ENCODE results near the gene GIT1.

GIT1 gene

DNA sequence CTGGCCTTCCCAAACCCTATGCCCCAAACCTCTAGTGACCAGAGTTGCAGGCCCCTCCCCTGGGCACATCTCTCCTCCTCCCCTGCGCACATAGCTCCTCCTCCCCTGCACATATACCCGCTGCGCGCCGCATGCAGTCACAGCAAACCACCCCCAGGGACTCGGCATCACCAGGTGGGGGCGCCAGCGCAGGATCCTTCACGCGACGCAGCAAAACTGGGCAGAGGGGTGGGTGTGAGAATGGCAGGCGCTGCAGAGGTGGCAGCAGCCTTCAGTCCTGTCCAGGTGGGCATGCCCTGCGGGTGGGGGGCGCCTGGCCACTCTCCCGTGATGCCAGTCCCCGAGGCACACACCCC is 27.7 kb upstream of the GIT1 start:
- ChIA-PET POLR2A (no interaction called here), CTCF (interaction anchor here (0.7 to 12.9 kb wide), 42 partner anchors 8 to 488 kb away, joined by 3 to 210 read pairs (median 5); partner anchors contain the start of genes ABHD15, ANKRD13B and SSH2)
- TF ChIP-seq, protein P1, sequence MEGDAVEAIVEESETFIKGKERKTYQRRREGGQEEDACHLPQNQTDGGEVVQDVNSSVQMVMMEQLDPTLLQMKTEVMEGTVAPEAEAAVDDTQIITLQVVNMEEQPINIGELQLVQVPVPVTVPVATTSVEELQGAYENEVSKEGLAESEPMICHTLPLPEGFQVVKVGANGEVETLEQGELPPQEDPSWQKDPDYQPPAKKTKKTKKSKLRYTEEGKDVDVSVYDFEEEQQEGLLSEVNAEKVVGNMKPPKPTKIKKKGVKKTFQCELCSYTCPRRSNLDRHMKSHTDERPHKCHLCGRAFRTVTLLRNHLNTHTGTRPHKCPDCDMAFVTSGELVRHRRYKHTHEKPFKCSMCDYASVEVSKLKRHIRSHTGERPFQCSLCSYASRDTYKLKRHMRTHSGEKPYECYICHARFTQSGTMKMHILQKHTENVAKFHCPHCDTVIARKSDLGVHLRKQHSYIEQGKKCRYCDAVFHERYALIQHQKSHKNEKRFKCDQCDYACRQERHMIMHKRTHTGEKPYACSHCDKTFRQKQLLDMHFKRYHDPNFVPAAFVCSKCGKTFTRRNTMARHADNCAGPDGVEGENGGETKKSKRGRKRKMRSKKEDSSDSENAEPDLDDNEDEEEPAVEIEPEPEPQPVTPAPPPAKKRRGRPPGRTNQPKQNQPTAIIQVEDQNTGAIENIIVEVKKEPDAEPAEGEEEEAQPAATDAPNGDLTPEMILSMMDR (IDR thresholded peaks at IDR 0.05; ENCODE audit: insufficient read depth, low read length, missing control alignments) = peak; percentile 87
- DNase-seq (ENCODE audit: low read depth, low spot score) = no peak
- H3K4me3 ChIP-seq (ENCODE audit: low read depth, low read length) = peak overlapping the region; percentile 12; the same call in 1 of the 2 replicates

DNA sequence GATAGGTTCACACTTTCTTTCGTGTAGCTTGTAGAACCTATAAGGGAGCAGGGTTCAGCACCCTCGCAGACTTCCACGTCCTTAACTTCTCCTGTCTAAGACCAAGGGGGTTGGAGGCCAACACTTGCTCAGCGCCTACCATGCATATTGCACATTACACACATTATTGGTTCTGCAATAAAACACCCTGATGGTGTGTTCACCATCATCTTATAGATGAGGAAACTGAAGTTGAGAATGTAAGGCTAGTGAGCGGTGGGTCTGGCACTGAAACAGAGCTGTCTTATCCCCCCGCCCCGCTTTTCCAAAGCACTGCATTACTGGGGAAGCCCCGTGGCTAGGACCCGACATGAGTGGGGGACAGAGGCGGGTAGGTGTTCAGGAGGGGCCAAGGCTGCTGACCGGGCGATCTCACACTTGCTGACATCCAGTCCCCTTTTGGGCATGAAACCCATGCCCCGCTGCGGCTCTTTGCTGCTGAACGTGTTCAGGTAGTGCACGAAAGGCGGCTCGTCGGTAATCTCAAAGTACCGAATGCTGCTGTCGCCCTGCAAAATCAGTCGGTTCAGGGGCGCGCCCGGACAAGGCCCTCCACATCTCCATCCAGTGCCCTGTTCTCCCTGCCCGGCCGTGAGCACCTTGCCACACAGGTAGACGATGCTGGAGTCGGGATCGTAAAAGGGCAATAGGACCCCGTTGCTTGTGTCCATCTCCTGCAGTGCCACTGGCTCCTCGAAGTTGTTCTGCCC is 27.0 kb upstream of the GIT1 start:
- H3K4me3 ChIP-seq (ENCODE audit: low read depth, low read length) = peak overlapping the region; percentile 38; the same call in 1 of the 2 replicates
- ChIA-PET CTCF (interaction anchor here (0.7 to 12.9 kb wide), 36 partner anchors 8 to 488 kb away, joined by 3 to 210 read pairs (median 6); partner anchors contain the start of genes ANKRD13B and SSH2), POLR2A (interaction anchor here (0.6 kb wide), 1 partner anchor 203 kb away, joined by 4 read pairs; no protein-coding TSS in a partner anchor)
- TF ChIP-seq, protein P1 (IDR thresholded peaks at IDR 0.05; ENCODE audit: insufficient read depth, low read length, missing control alignments) = no peak
- no peak for DNase-seq (ENCODE audit: low read depth, low spot score)

DNA sequence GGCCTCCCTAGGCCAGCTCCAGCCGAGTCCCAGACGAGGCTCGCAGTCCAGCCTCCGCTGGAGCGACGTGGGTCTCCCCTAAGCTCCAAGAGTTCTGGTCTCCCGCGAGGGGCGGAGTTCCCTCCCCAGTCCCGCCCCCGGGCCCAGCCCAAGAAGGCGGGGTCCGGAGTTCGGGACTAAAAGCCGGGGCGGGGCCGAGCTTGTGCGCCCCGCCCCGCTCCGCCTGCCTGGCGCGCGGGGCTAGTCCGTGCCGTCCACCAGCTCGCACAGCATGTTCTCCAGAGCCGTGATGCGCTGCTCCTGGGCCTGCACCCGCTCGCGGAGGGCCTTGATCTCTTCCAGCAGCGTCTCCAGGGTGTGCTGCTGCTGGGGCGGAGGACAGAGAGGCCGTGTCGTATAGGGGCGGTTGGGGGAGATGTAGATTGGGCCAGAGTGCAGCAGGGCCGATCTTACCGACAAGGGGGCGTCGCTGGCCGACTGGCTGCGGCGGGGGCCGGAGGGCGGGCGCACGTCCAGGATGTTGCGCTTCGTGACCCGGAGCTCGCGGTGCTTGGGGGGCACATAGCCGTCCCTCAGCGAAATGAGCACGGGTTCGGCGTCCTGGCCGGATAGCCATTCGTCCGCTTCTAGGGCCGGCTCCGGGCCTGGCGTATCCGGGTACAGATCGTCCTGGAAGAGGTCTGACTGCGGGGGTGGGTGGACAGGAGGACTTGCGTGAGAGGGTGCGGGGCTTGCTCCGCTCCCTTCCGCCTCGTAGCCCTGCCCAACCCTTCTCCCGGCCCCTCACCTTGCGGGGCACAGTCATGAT is 26.2 kb upstream of the GIT1 start:
- ChIA-PET CTCF (interaction anchor here (0.8 to 12.9 kb wide), 19 partner anchors 8 to 489 kb away, joined by 3 to 210 read pairs (median 11); partner anchors contain the start of genes ANKRD13B, CORO6 and SSH2), POLR2A (interaction anchor here (0.7 to 1.0 kb wide), 2 partner anchors 27 to 238 kb away, joined by 3 read pairs; no protein-coding TSS in a partner anchor)
- TF ChIP-seq, protein P1 (IDR thresholded peaks at IDR 0.05; ENCODE audit: insufficient read depth, low read length, missing control alignments) = no peak
- peak overlapping the region; percentile 39 for H3K4me3 ChIP-seq (ENCODE audit: low read depth, low read length)
- no peak for DNase-seq (ENCODE audit: low read depth, low spot score)

DNA sequence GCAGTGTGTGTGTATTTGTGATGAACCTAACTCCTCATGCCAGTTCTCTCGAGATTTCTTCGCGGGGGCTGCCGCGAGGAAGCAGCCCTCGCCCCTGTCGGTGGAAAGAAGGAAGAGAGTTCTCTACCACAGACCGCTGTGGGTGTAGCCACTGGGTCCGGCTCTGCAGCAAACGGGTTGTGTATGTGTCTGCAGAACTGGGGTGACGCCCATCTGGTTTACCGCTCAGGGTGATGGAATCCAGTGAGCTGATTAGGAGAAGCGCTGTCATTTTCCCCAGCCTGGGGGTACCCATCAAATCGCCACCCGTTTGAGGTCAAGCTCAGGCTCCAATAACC is 25.6 kb upstream of the GIT1 start:
- no peak for DNase-seq (ENCODE audit: low read depth, low spot score)
- TF ChIP-seq, protein P1 (IDR thresholded peaks at IDR 0.05; ENCODE audit: insufficient read depth, low read length, missing control alignments) = no peak
- CTCF ChIA-PET = interaction anchor here (1.0 to 12.9 kb wide), 13 partner anchors 8 to 490 kb away, joined by 3 to 210 read pairs (median 16); partner anchors contain the start of genes ANKRD13B, CORO6 and SSH2

DNA sequence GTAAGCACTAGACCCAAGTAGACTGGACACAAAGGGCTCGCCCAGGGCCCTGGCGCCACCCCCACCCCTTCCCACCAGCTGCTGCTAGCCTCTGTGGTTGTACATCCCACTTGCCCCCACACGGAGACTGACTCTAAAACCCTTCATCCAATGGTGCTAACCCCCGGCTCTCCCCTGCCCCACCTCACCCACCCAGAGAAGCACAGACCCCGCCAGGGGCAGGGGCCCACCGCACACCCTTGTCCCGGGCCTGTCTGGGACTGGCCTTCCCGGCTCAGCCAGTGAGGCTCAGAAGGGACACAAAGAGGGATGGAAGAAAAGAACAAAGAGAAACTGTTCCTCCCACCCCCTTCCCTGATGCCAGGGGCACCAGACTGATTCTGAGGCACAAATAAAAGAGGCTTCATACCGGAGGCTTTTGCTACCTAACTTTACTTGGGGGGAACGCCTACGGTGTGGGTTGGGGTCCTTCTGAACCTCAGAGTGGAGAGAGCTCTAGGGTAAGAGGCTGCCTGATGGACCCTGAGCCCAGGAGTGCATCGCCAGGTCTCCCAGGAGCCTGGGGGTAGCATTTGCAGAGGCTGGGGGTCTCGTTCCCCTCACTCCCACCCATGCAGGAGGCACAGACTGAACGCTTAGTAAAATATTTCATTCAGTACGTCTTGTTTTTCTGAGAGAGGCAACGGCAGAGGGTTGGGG is 25.1 kb upstream of the GIT1 start:
- CTCF ChIA-PET = interaction anchor here (1.0 to 12.9 kb wide), 13 partner anchors 9 to 317 kb away, joined by 3 to 210 read pairs (median 16); partner anchors contain the start of genes ANKRD13B, CORO6 and SSH2
- no peak overlapping the region for H3K4me3 ChIP-seq (ENCODE audit: low read depth, low read length)
- TF ChIP-seq, protein P1 (IDR thresholded peaks at IDR 0.05; ENCODE audit: insufficient read depth, low read length, missing control alignments) = no peak
- POLR2A ChIA-PET = no interaction called here
- DNase-seq (ENCODE audit: low read depth, low spot score) = no peak

More for the DNA sequence above, 25.6 kb upstream of the GIT1 start:
- POLR2A ChIA-PET = interaction anchor here (0.7 to 1.0 kb wide), 2 partner anchors 27 to 239 kb away, joined by 3 read pairs; no protein-coding TSS in a partner anchor
- H3K4me3 ChIP-seq (ENCODE audit: low read depth, low read length) = peak overlapping the region; percentile 39
